ENCODE results near the gene NAAA. TPM values are rescaled to one million over a fixed set of nuclear protein-coding genes. Genes with fewer than 3 reads are reported as not detected.

The NAAA gene
- total RNA-seq, 1 donor from 2014 or later, result 4.0 TPM

DNA sequence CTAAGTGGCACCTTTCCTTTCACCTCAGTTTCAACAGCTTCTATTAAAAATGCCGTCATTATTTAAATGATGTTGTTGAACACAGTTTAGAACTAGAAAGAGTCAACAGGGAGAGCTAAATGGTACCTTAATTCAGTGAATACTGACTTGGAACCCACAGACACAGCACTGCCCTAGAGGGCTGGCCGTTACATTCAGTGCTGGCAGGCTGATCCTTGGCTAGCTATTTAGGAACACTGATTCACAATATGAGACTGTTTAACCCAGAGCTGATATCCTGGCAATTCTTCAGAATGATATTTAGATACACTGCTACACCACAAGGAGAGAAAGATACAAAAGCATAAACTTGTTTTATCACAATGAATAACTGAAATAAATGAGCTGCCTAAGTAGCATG is 12.7 kb upstream of the NAAA start:
- no peak for TF ChIP-seq CTCF (IDR thresholded peaks at IDR 0.05; ENCODE audit: unreplicated experiment)
- no peak for DNase-seq (ENCODE audit: low spot score)
- no peak overlapping the region for H3K27ac Mint-ChIP-seq (ENCODE audit: unreplicated experiment)
- H3K4me3 Mint-ChIP-seq (ENCODE audit: unreplicated experiment), result peak overlapping the region; percentile 1
- H3K4me1 Mint-ChIP-seq (ENCODE audit: unreplicated experiment), result no peaks in the 10 kb centered on the region
- H3K36me3 Mint-ChIP-seq (ENCODE audit: low read depth, unreplicated experiment), result peaks cover 46% of the 10 kb centered on the region
- no peaks in the 10 kb centered on the region for H3K27me3 Mint-ChIP-seq (ENCODE audit: unreplicated experiment)
- no peaks in the 10 kb centered on the region for H3K9me3 Mint-ChIP-seq (ENCODE audit: unreplicated experiment)

DNA sequence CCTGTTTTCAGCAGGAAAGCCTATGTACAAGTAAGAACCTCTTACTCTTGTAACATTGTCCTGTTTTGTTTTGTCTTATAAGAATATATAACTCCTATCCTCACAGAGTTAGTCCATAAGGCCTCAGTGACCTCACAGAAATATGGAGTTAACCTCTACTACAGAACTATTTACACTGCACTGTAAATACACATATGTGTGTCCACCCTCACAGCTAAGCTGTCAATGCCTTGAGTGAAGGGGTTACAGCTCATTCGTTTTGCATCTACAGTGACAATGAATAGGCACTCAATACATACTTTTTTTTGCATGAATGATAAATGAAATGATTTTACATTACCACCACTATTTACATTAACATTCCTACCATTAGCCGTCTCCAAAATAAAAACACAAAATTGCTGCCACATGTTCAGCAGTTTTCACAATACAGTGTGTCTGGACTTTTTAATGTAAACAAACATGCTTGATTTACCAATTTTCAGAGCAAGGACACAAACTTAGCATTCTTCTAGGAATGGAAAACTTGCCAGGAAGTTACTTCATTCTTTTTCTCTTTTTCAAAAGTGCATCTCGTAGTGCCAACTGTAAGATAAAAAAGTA is 9.5 kb upstream of the NAAA start:
- Mint-ChIP-seq H3K4me1 (ENCODE audit: unreplicated experiment) (no peaks in the 10 kb centered on the region), H3K27ac (ENCODE audit: unreplicated experiment) (no peak overlapping the region), H3K27me3 (ENCODE audit: unreplicated experiment) (no peaks in the 10 kb centered on the region), H3K9me3 (ENCODE audit: unreplicated experiment) (no peaks in the 10 kb centered on the region), H3K36me3 (ENCODE audit: low read depth, unreplicated experiment) (peaks cover 19% of the 10 kb centered on the region), H3K4me3 (ENCODE audit: unreplicated experiment) (no peak overlapping the region)
- TF ChIP-seq CTCF (IDR thresholded peaks at IDR 0.05; ENCODE audit: unreplicated experiment), result no peak
- no peak for DNase-seq (ENCODE audit: low spot score)

DNA sequence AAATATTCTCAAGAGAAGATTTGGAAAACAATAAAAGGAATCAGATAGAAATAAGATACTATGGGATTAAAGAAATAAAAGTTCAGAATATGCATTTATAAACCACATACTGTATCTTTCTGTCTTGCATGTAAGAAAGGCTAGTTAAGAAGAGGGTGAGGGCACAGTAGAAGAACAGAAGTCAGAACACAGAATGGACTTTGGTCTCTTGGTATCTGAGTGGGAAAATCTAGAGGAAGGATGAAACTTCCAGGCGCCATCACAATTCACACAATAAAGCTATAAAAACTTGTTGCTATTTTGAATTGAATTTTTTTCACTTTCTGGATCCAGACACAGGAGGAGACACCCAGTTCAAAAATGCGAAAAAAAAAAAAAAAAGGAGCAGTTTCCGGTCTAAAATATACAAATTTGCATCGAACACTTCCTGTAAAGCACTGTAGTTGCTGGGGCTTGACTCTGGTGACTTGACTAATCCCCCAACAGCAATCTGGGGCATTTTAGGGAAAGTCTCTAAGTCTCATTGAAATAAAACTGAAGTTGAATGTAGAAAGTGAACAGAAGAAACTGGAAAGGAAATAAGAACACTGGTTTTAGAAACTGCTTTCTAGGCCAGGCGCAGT is 8.1 kb upstream of the NAAA start:
- Mint-ChIP-seq H3K36me3 (ENCODE audit: low read depth, unreplicated experiment) (peaks cover 19% of the 10 kb centered on the region), H3K27ac (ENCODE audit: unreplicated experiment) (no peak overlapping the region), H3K9me3 (ENCODE audit: unreplicated experiment) (no peaks in the 10 kb centered on the region), H3K4me1 (ENCODE audit: unreplicated experiment) (no peaks in the 10 kb centered on the region), H3K4me3 (ENCODE audit: unreplicated experiment) (no peak overlapping the region), H3K27me3 (ENCODE audit: unreplicated experiment) (no peaks in the 10 kb centered on the region)
- no peak for DNase-seq (ENCODE audit: low spot score)
- TF ChIP-seq CTCF (IDR thresholded peaks at IDR 0.05; ENCODE audit: unreplicated experiment), result no peak

- peak overlapping the region; percentile 93 for H3K4me3 Mint-ChIP-seq (ENCODE audit: unreplicated experiment)
- peak; percentile 50 for DNase-seq (ENCODE audit: low spot score)
- H3K4me1 Mint-ChIP-seq (ENCODE audit: unreplicated experiment), result peaks cover 7% of the 10 kb centered on the region
- peaks cover 3% of the 10 kb centered on the region for H3K36me3 Mint-ChIP-seq (ENCODE audit: low read depth, unreplicated experiment)
- TF ChIP-seq CTCF (IDR thresholded peaks at IDR 0.05; ENCODE audit: unreplicated experiment), result no peak
- peaks cover 8% of the 10 kb centered on the region for H3K27me3 Mint-ChIP-seq (ENCODE audit: unreplicated experiment)
- no peaks in the 10 kb centered on the region for H3K9me3 Mint-ChIP-seq (ENCODE audit: unreplicated experiment)
- H3K27ac Mint-ChIP-seq (ENCODE audit: unreplicated experiment), result no peak overlapping the region
Measured at GRCh38 chr4:75939890-75940691, 722 bp downstream of the NAAA start.

DNA sequence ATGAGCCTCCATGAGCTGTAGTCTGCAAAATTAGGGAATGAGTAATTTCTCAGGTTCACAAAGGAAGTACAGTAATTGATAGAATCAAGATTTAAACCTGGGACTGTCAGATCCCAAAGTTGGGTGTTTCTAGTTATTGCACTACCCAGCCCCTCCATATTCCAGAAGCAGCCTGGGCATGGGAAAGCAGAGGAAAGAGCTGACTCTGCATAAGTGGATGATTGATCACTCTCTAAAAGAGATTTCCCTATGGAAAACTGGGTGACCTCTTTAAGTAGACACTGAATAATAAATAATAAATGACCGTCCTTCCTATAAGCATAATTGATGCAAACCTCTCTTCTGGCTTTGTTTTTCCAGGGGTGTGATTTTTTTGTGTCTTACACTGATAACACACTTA is 5.2 kb downstream of the NAAA start:
- H3K4me1 Mint-ChIP-seq (ENCODE audit: unreplicated experiment), result peaks cover 7% of the 10 kb centered on the region
- no peak for TF ChIP-seq CTCF (IDR thresholded peaks at IDR 0.05; ENCODE audit: unreplicated experiment)
- no peak overlapping the region for H3K27ac Mint-ChIP-seq (ENCODE audit: unreplicated experiment)
- H3K27me3 Mint-ChIP-seq (ENCODE audit: unreplicated experiment), result peaks cover 8% of the 10 kb centered on the region
- H3K4me3 Mint-ChIP-seq (ENCODE audit: unreplicated experiment), result no peak overlapping the region
- H3K36me3 Mint-ChIP-seq (ENCODE audit: low read depth, unreplicated experiment), result peaks cover 3% of the 10 kb centered on the region
- no peaks in the 10 kb centered on the region for H3K9me3 Mint-ChIP-seq (ENCODE audit: unreplicated experiment)
- no peak for DNase-seq (ENCODE audit: low spot score)

All from endothelial cell (in vitro differentiated cells).